GM21786 (cell line): ENCODE data around the gene CACTIN.
"Not testable (repeated sequence)": the region's sequence is repeated elsewhere in the genome, so short reads cannot be mapped to it uniquely, and the experiment has no call there.

Source experiments
- ATAC-seq: cut with Tn5 transposase; IDR thresholded peaks from one replicate; pipeline ENCODE4 v1.9.1; 2021; ENCODE audit not compliant: unreplicated experiment

CACTIN gene

DNA sequence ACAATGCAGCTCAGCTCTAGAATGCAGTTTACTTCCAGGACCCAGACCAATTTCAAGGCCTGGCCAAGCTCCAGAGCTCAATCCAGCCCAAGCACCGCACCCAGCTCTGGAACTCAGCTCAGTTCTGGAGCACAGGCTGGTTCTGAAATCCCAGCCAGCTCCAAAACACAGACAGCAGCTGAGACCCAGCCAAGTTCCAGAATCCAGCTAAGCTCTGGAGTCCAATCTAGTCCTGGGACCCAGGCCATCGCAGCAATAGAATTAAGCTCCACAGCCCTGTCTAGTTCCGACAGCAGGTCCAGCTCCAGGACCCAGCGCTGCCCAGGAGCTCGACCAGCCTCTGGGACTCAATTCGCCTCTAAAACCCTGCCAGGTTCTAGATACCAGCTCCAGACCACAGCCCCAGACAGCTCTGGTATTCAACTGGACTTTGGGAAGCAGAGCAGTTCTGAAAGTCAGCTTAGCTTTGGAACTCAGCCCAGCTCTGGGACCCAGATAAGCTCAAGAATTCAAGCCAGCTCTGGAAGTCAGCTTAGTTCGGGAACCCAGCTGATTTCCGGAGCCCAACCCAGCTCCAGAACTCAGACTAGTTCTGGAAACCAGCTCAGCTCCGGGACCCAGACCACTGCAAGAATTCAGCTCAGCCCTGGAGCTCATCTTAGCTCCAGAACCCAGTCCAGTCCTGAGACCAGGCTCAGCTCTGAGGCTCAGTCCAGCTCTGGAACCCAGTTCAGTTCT is 34.5 kb downstream of the CACTIN start:
- ATAC-seq: no peak

DNA sequence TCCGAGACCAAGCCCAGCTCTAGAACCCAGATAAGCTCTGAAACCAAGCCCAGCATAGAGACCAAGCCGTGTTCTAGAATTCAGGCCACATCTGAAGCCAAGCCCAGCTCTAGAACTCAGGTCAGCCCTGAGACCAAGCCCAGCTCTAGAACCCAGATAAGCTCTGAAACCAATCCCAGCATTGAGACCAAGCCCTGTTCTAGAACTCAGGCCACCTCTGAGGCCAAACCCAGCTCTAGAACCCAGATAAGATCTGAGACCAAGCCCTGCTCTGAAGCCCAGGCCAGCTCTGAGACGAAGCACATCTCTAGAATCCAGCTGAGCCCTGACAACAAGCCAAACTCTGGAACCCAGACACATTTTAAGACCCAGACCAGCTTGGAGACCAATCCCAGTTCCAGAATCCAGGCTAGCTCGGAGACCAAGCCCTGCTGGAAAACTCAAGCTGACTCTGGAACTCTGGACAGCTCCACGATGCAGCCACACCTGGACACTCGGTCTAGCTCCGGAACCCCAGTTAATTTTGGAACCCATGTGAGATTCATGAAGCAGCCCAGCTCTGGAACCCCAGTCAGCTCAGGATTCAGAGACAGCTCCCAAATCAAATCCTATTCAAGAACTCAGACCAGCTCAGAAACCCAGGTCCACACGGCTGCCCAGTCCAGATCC is 35.5 kb downstream of the CACTIN start:
- no peak for ATAC-seq

DNA sequence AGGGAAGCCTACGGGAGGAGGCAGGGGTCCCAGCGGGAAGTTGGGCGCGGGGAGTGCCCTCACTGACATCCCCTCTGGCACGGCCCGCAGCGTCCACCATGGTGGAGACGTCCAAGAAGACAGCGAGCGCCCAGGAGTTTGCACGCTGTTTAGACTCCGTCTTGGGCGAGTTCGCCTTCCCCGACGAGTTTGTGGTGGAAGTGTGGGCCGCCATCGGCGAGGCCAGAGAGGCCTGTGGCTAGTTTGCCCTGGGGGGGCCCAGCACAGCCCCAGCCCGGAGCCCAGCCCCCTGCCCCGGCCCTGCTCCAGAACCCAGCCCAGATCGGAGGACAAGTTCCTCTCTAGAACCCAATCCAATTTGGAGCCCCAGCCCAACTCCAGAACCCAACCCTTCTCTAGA is 36.6 kb downstream of the CACTIN start:
- ATAC-seq: no peak

- ATAC-seq: no peak
Measured at GRCh38 chr19:3589439-3589838, 37.2 kb downstream of the CACTIN start.

- ATAC-seq: no peak
Measured at GRCh38 chr19:3586707-3587346, 39.8 kb downstream of the CACTIN start.

GRCh38 chr19:3586127-3586626 is 40.4 kb downstream of the CACTIN start:
- no peak for ATAC-seq

GRCh38 chr19:3585301-3586126 is 41.1 kb downstream of the CACTIN start, which contains the start of gene GIPC3:
TSS of gene GIPC3 (plus strand) at chr19:3585478. CDS start at chr19:3585598, 120 bp downstream.
- ATAC-seq: no peak

DNA sequence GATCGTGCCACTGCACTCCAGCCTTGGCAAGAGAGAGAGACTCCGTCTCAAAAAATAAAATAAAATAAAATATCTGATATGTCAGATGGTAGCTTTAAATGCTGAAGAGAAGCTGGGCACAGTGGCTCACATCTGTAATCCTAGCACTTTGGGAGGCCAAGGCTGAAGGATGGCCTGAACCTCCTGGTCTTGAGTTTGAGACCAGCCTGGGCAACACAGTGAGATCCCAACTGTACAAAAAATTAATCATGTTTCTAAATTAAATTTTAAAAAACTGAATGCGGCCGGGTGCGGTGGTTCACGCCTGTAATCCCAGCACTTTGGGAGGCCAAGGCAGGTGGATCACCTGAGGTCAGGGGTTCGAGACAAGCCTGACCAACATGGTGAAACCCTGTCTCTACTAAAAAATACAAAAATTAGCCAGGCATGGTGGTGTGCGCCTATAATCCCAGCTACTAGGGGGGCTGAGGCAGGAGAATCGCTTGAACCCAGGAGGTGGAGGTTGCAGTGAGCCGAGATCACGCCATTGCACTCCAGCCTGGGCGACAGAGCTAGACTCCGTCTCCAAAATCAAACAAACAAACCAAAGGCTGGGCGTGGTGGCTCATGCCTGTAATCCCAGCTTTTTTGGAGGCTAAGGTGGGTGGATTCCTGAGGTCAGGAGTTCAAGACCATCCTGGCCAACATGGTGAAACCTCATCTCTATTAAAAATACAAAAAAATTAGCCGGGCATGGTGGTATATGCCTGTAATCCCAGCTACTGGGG is 42.4 kb downstream of the CACTIN start:
- not testable (repeated sequence) for ATAC-seq

GRCh38 chr19:3581792-3582191 is 44.8 kb downstream of the CACTIN start:
- ATAC-seq: not testable (repeated sequence)

GRCh38 chr19:3580156-3580934 is 46.2 kb downstream of the CACTIN start:
- no peak for ATAC-seq

DNA sequence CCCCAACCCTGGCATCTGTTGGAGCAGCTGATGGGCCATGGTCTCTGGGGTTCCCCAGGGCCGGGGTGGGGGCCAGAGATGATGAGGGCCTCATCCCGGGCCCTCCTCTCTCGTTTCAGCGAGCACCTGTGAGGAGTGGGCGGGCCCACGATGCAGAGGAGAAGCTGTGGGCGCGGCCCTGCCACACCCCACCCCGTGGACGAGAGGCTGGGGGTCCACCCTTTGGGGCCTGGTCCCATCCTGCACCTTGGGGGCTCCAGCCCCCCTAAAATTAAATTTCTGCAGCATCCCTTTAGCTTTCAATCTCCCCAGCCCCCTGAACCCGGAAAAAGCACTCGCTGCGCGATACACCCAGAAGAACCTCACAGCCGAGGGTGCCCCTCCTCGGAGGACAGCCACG is 48.2 kb downstream of the CACTIN start:
- ATAC-seq: no peak

DNA sequence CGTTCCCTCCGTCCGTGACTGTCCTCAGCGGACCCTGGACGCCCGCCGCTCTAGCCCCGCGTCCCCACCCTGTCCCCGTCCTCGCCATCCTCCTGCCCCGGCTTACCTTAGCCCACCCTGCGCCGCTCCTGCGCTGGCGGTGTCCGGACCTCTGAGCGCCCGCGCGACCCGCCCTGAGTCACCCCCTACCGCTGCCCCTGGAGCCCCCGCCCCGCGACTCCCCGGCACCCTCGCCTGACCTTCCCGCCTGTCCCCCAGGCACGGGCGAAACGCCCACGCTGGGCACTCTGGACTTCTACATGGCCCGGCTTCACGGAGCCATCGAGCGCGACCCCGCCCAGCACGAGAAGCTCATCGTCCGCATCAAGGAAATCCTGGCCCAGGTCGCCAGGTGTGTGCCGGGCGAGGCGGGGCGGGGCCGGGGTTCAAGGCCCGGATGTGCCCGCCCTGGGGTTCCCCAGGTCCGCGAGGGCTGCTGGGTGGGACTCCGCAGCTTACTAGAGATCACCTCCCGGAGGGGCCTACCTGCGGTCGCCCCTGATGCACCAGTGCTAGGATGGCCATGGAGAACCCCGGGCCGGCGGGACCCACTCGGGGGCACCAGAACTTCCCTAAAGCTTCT is 48.8 kb downstream of the CACTIN start:
- ATAC-seq: no peak

DNA sequence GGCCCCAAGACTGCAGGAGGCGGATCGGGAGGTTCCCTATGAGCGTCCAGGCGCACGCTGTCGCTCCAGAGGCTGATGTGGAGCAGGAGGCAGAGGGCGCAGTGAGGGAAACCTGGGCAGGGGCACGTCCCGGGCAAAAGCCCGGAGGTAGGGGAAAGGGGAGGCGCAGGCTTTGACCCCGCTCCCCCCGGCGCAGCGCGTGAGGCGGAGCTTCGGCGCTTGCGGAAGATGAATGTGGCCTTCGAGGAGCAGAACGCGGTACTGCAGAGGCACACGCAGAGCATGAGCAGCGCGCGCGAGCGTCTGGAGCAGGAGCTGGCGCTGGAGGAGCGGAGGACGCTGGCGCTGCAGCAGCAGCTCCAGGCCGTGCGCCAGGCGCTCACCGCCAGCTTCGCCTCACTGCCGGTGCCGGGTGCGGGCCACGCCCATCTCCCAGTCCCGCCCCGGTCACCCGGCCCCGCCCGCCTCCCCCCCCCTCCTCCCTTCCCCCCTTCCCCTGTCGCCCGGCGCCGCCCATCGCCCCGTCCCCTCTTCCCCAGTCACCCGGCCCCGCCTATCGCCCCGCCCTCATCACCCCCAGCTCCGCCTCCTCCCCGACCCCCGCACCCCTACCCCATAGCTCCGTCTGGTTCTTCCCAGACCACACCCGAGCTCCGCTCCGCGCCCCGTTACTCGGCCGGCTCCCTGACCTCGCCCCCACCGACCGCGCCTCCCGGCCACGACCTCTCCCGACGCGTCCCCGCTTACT is 49.7 kb downstream of the CACTIN start:
- no peak for ATAC-seq

- no peak for ATAC-seq
Measured at GRCh38 chr19:3575949-3576673, 50.5 kb downstream of the CACTIN start.

DNA sequence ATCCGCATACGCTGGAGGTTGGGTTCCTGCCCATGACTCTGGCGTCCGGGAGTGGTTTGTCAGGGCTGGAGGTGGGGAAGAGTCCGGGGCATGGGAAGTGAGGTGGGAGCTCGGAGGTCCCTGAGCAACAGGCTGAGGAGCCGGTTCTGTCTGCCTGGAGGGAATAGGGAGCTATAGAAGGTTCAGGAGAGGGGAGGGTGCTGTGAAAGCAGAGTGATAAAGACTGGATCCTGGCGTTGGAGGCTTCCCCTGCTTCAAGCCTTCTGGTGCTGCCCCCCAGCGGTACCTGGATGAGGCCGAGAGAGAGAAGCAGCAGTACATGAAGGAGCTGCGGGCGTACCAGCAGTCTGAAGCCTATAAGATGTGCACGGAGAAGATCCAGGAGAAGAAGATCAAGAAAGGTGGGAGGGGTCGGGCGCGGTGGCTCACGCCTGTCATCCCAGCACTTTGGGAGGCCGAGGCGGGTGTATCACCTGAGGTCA is 51.3 kb downstream of the CACTIN start:
- no peak for ATAC-seq

- ATAC-seq: no peak
Measured at GRCh38 chr19:3573858-3574637, 52.5 kb downstream of the CACTIN start.
